Fibroblast of mammary gland (primary cell): ENCODE results near the gene HEG1.

ENCODE experiments used
- DNase-seq: peaks from one replicate; pipeline ENCODE4 v3.0.0-alpha.2; 2010; ENCODE audit warnings: low read depth
- H3K4me3 ChIP-seq: 2 replicates; pipeline ENCODE4 v1.5.1; 2011; ENCODE audit warnings: low read depth, mild to moderate bottlenecking, low read length, moderate library complexity; ENCODE audit not compliant: control insufficient read depth
- TF ChIP-seq, protein P1 (sequence below): conservative IDR thresholded peaks from 2 replicates; pipeline ENCODE4 v1.5.1; 2011; ENCODE audit warnings: low read depth, low read length, inconsistent platforms; ENCODE audit not compliant: control insufficient read depth, insufficient read depth

HEG1 gene

DNA sequence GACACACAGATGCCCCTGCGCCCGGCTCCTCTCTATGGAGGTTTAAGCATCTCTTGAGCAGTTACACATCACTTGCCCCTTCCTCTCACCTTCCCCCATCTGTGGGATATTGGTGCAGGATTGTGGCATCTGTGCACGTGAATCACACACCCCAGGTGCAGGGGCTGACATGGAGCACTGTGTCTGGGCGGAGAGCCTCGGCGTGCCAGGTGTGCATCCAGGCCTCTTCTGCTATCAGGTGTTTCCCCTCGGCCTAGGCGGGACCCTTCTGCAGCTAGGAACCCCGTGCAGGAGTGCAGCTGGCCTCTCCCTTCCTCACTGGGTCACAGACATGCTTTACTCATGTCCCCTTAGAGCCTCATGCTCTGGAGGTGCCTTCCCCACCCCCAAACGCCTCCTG, 87.8 kb downstream of the HEG1 start:
- no peak for DNase-seq
- TF ChIP-seq, protein P1, sequence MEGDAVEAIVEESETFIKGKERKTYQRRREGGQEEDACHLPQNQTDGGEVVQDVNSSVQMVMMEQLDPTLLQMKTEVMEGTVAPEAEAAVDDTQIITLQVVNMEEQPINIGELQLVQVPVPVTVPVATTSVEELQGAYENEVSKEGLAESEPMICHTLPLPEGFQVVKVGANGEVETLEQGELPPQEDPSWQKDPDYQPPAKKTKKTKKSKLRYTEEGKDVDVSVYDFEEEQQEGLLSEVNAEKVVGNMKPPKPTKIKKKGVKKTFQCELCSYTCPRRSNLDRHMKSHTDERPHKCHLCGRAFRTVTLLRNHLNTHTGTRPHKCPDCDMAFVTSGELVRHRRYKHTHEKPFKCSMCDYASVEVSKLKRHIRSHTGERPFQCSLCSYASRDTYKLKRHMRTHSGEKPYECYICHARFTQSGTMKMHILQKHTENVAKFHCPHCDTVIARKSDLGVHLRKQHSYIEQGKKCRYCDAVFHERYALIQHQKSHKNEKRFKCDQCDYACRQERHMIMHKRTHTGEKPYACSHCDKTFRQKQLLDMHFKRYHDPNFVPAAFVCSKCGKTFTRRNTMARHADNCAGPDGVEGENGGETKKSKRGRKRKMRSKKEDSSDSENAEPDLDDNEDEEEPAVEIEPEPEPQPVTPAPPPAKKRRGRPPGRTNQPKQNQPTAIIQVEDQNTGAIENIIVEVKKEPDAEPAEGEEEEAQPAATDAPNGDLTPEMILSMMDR = no peak
- H3K4me3 ChIP-seq = no peak overlapping the region

DNA sequence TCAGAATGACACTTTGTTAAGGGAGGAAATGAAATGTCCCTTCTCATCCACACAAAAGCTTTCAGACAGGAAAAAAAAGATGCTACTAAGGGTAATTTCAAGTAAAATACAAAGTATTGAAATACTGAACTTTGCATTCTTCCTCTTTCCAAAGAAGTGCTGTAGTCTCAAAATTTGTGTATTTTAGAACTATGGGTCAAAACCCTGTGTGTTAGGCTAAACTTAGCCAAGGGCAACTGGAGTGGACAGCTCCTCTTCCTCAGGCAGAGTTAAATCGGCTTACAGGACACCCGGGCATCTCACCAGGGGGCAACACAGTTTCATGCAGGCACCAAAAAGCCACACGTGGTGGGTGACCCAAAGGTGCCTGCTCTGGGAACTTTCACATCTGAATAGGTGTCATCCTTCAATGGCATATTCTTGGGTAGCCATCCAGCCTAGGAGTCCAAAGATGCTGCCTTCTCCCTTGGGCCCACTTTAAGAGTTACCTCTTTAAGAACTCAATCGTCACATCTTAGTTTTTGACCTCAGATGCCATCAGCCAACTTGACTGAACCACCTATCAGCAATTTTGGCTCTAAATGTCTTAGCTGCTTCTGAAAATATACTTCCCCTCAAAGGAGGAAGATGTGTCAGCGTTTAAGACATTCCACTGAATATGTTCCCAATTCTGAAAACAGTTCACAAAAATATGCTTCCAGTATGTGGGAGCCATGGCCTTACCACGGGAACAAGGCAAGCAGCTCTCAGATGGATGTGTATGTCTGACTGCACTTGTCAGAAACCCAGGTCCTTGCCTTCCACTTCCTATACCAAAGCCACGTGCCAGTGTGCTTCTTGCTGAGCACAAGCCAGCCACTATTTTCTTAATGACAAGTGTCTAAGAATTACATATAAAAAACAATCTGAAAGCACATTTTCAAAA, 89.0 kb downstream of the HEG1 start:
- no peak overlapping the region for H3K4me3 ChIP-seq
- TF ChIP-seq, protein P1 = no peak
- no peak for DNase-seq

DNA sequence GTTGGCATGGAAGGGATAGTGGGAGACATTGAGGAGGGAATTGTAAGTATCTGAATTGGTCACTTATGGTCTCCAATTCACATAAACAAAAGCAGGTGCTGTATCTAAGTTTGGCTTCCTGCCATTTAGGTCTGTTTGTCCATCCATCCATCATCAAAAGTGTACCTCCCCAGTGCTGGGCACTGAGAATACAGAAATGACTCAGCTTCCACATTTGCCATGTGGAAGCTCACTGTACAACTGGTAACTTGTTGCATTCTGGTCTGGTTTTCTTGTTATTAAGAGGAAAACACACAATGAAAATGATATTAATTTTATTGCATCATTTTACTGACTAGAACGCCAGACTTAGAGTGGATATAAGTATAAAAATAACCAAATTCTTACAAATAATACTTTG, 90.4 kb downstream of the HEG1 start:
- TF ChIP-seq, protein P1 = no peak
- no peak overlapping the region for H3K4me3 ChIP-seq
- DNase-seq = peak; percentile 46

DNA sequence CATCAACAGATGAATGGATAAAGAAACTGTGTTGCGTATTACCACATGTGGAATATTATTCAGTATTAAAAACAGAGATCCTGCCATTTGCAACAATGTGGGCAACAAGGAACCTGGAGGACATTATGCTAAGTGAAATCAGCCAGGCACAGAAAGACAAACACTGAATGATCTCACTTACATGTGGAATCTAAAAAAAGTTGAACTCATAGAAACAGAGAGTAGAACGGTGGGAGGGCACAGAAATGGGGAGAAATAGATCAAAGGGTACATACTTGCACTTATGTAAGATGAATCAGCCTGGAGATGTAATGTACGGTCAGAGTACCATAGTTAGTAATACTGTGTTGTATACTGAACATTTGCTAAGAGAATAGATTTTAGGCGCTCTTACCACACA, 91.4 kb downstream of the HEG1 start:
- TF ChIP-seq, protein P1 = no peak
- DNase-seq = peak; percentile 81
- no peak overlapping the region for H3K4me3 ChIP-seq

DNA sequence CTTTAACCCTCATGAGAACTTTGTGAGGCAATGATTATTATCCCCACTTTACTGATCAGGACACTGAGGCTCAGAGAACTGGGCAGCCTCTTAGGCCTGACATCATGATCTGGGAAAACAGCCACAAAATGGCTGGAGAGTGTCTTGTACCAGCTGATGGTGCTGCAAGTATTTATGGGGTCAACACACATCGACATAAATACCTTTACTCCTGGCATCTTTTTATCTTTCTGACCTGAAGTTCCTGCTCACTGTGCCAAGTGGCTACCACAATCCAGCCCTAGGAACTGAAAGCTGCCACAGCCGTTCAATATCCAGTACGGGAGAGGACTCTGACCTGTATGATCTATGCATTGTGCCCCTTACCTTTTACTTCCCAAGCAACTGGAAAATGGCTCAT, 92.0 kb downstream of the HEG1 start:
- TF ChIP-seq, protein P1 = no peak
- H3K4me3 ChIP-seq = no peak overlapping the region
- no peak for DNase-seq

DNA sequence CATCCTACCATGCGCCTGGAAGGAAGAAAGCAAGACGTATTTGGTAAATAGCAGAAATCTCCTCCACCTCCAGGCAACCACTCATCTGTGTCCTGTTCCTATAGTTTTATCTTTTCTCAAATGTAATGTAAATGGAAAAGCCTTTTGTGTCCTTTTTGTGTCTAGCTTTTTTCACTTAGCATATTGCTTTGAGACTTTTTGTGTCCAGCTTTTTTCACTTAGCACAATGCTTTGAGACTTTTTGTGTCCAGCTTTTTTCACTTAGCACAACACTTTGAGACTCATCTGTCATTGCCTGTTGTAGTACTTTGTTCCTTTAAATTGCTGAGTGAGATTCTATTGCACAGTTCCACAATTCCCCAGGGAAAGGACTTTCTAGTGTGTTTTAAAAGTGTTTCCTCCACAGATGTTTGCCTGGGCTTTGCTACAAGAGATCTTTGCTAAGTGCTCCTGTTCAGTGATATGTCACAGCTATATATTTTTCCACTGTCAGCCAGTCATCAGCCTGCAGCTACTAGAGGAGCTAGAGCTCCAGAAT, 93.3 kb downstream of the HEG1 start:
- peak; percentile 64 for DNase-seq
- TF ChIP-seq, protein P1 = no peak

More for the DNA sequence above, 93.3 kb downstream of the HEG1 start:
- H3K4me3 ChIP-seq = no peak overlapping the region
